Keratinocyte (primary cell): ENCODE data around the gene SRSF12. TPM values are rescaled to one million over a fixed set of nuclear protein-coding genes. Genes with fewer than 3 reads are reported as not detected.

Experiments
- DNase-seq: peaks from one replicate; pipeline ENCODE4 v3.0.0-alpha.2; 2011; ENCODE audit warnings: low read depth, missing footprints, low spot score
- FAIRE-seq: peaks from 2 replicates; lab custom pipeline; 2011; peaks lifted over from hg19 to GRCh38; lab: Jason Lieb, UNC
- H2AFZ ChIP-seq: 2 replicates; pipeline ENCODE4 v1.6.0; 2012; ENCODE audit warnings: low read length, control low read depth, inconsistent platforms; ENCODE audit not compliant: control insufficient read depth
- H3K27ac ChIP-seq: 2 replicates; pipeline ENCODE4 v1.5.1; 2011; ENCODE audit warnings: low read length; ENCODE audit not compliant: control insufficient read depth, insufficient read depth
- H3K27me3 ChIP-seq: 3 replicates; pipeline ENCODE4 v1.6.0; 2011; ENCODE audit warnings: low read length; ENCODE audit not compliant: control insufficient read depth, insufficient read depth; ENCODE audit errors: extremely low read depth
- H3K36me3 ChIP-seq, 2 experiments: 2 replicates in 1 of 2; 3 replicates in 1 of 2; pipeline ENCODE4 v1.5.1; 2011; ENCODE audit warnings: low read length in 2 of 2, mild to moderate bottlenecking in 1 of 2; ENCODE audit not compliant: control insufficient read depth in 2 of 2, insufficient read depth in 2 of 2; ENCODE audit errors: extremely low read depth in 1 of 2
- H3K4me1 ChIP-seq: 3 replicates; pipeline ENCODE4 v1.5.1; 2011; ENCODE audit warnings: low read length; ENCODE audit not compliant: control insufficient read depth, insufficient read depth; ENCODE audit errors: extremely low read depth
- H3K4me2 ChIP-seq: 3 replicates; pipeline ENCODE4 v1.6.0; 2011; ENCODE audit warnings: low read depth, low read length; ENCODE audit not compliant: control insufficient read depth, insufficient read depth; ENCODE audit errors: extremely low read depth
- H3K4me3 ChIP-seq, 3 experiments: fragments of 200-600 bp in 1 of 3; sonication (generic) in 1 of 3; 2 replicates in 2 of 3; 3 replicates in 1 of 3; pipeline ENCODE4 v1.5.1; 2011 to 2016; ENCODE audit warnings: low read length in 3 of 3, mild to moderate bottlenecking in 3 of 3, control low read depth in 2 of 3, inconsistent platforms in 1 of 3, low read depth in 1 of 3, mixed read lengths in 1 of 3, mixed run types in 1 of 3, moderate library complexity in 1 of 3; ENCODE audit not compliant: control insufficient read depth in 2 of 3, insufficient read depth in 2 of 3; ENCODE audit errors: extremely low read depth in 1 of 3
- H3K79me2 ChIP-seq: 2 replicates; pipeline ENCODE4 v1.6.0; 2012; ENCODE audit warnings: low read length; ENCODE audit not compliant: control insufficient read depth, insufficient read depth
- H3K9ac ChIP-seq: 3 replicates; pipeline ENCODE4 v1.6.0; 2011; ENCODE audit warnings: low read length; ENCODE audit not compliant: control insufficient read depth, insufficient read depth; ENCODE audit errors: extremely low read depth
- H3K9me1 ChIP-seq: 3 replicates; pipeline ENCODE4 v1.6.0; 2011; ENCODE audit warnings: low read length; ENCODE audit not compliant: control insufficient read depth, insufficient read depth; ENCODE audit errors: extremely low read depth
- H3K9me3 ChIP-seq: 2 replicates; pipeline ENCODE4 v1.5.1; 2012; ENCODE audit warnings: low read depth, low read length; ENCODE audit not compliant: control insufficient read depth
- H4K20me1 ChIP-seq: 3 replicates; pipeline ENCODE4 v1.6.0; 2011; ENCODE audit warnings: low read length; ENCODE audit not compliant: control insufficient read depth, insufficient read depth; ENCODE audit errors: extremely low read depth
- EZH2 ChIP-seq: IDR thresholded peaks from one replicate; pipeline ENCODE4 v1.6.1; 2012; ENCODE audit warnings: inconsistent platforms, mild to moderate bottlenecking, low read length, moderate library complexity
- dilution Hi-C: fragments of 300-500 bp; cut with MboI; formaldehyde crosslinking; loops from one replicate; pipeline ENCODE4 v1.7.0; 2020; ENCODE audit warnings: low sequenced_read_pairs; ENCODE audit not compliant: extremely low pct_ligation_motif_present
- polyA plus RNA-seq, 5 experiments: library from polyadenylated mRNA; depleted of rRNA in 3 of 5; stranded (reverse) in 3 of 5; stranded (forward) in 1 of 5; unstranded in 1 of 5; fragments of >200 nt; gene quantifications; 1 replicate in 1 of 5; 2 replicates in 3 of 5; 3 replicates in 1 of 5; pipeline versions ENCODE4 v1.2.1 to v1.2.3, GENCODE V29; 2011 to 2012; ENCODE audit warnings: missing spikeins in 2 of 5, low read depth in 1 of 5, low replicate concordance in 1 of 5
- TF ChIP-seq, protein P1 (sequence below), 3 experiments: IDR thresholded peaks in 1 of 3; conservative IDR thresholded peaks in 1 of 3; optimal IDR thresholded peaks in 1 of 3; 2 replicates in 2 of 3; 3 replicates in 1 of 3; pipeline versions ENCODE3 to v1.5.1; 2011; ENCODE audit warnings: low read length in 3 of 3, mild to moderate bottlenecking in 3 of 3, moderate library complexity in 2 of 3, control low read depth in 1 of 3, inconsistent platforms in 1 of 3; ENCODE audit not compliant: insufficient read depth in 2 of 3; ENCODE audit errors: extremely low read depth in 1 of 3

Gene SRSF12
- polyA plus RNA-seq, 1 donor (not counting 4 experiments of a cell fraction or from before 2014, with no cell fraction given) = 0.28 TPM

DNA sequence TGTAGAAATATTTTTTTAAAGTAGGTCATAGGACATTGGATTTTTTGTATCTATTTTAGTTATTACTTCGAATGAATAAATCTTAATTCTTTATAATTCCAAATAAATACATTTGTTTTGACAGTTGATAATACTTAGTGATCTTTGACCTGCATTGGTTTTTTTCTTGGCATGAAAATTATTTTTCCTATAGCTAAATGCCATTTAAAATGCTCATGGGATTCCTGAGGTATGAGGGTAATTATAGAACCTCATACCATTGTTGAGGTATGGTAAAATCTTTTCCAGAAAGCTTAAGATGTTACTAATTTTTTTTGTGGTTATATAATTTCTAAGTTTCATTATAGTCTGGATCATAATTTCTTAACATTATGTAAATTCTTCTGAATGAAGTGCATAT lies 36.3 kb upstream of the SRSF12 start:
- H3K79me2 ChIP-seq = no peaks in the 10 kb centered on the region
- no peak for FAIRE-seq

DNA sequence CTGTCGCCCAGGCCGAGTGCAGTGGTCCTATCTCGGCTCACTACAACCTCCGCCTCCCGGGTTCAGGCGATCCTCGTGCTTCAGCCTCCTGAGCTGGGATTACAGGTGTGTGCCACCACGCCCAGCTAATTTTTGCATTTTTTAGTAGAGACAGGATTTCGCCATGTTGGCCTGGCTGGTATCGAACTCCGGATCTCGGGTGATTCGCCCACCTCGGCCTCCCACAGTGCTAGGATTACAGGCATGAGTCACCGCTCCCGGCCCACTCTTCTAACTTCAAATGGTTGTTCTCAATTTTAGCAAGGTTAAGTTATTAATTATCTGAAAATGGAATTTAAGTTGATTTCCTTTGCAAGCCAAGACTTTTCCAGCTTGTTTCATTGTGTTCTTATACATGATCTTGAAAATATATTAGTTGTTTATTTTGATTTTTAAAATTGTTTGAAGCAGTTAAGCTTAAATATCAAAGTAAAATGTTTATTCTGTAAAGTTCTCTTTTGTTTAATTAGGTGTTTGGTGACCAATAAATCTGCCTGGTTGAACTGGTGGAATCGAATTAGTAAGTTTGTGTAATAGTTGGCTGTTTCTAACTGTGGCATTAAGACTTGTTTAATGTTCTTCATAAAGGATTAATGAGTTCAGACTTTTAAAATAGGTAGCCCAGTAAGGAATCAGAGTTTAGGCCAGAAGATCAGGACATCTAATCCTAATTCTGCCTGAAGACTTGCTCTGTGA lies 30.3 kb upstream of the SRSF12 start:
- dilution Hi-C loops = no loop called here
- no peaks in the 10 kb centered on the region for H3K9me3 ChIP-seq
- peaks cover 3% of the 10 kb centered on the region for H3K79me2 ChIP-seq
- no peak for DNase-seq
- no peaks in the 10 kb centered on the region for H4K20me1 ChIP-seq
- no peak overlapping the region for H3K9ac ChIP-seq
- H3K27me3 ChIP-seq = no peaks in the 10 kb centered on the region
- no peak overlapping the region for H3K27ac ChIP-seq
- no peaks in the 10 kb centered on the region for H3K36me3 ChIP-seq
- no peaks in the 10 kb centered on the region for H3K9me1 ChIP-seq
- H2AFZ ChIP-seq = no peak overlapping the region
- H3K4me1 ChIP-seq = no peaks in the 10 kb centered on the region
- H3K4me2 ChIP-seq = no peak overlapping the region
- no peak overlapping the region for H3K4me3 ChIP-seq
- TF ChIP-seq EZH2 = no peak
- TF ChIP-seq, protein P1, sequence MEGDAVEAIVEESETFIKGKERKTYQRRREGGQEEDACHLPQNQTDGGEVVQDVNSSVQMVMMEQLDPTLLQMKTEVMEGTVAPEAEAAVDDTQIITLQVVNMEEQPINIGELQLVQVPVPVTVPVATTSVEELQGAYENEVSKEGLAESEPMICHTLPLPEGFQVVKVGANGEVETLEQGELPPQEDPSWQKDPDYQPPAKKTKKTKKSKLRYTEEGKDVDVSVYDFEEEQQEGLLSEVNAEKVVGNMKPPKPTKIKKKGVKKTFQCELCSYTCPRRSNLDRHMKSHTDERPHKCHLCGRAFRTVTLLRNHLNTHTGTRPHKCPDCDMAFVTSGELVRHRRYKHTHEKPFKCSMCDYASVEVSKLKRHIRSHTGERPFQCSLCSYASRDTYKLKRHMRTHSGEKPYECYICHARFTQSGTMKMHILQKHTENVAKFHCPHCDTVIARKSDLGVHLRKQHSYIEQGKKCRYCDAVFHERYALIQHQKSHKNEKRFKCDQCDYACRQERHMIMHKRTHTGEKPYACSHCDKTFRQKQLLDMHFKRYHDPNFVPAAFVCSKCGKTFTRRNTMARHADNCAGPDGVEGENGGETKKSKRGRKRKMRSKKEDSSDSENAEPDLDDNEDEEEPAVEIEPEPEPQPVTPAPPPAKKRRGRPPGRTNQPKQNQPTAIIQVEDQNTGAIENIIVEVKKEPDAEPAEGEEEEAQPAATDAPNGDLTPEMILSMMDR (optimal IDR thresholded peaks at IDR 0.05 in 1 of 3, IDR thresholded peaks at IDR 0.05 in 1 of 3, conservative IDR thresholded peaks at IDR 0.05 in 1 of 3; ENCODE audit: extremely low read depth in 1 of 3, insufficient read depth in 2 of 3, low read length in 3 of 3) = no peak
- FAIRE-seq = no peak

More for the DNA sequence above, 36.3 kb upstream of the SRSF12 start:
- dilution Hi-C loops = no loop called here
- peaks cover 0 to 2% of the 10 kb centered on the region in 2 experiments for H3K36me3 ChIP-seq
- no peak overlapping the region for H3K4me2 ChIP-seq
- no peak overlapping the region for H3K27ac ChIP-seq
- no peak overlapping the region for H2AFZ ChIP-seq
- no peaks in the 10 kb centered on the region for H4K20me1 ChIP-seq
- no peaks in the 10 kb centered on the region for H3K27me3 ChIP-seq
- no peak overlapping the region for H3K4me3 ChIP-seq
- DNase-seq = no peak
- no peak overlapping the region for H3K9ac ChIP-seq
- TF ChIP-seq EZH2 = no peak
- TF ChIP-seq, protein P1 (optimal IDR thresholded peaks at IDR 0.05 in 1 of 3, IDR thresholded peaks at IDR 0.05 in 1 of 3, conservative IDR thresholded peaks at IDR 0.05 in 1 of 3; ENCODE audit: extremely low read depth in 1 of 3, insufficient read depth in 2 of 3, low read length in 3 of 3) = no peak
- H3K9me1 ChIP-seq = no peaks in the 10 kb centered on the region
- no peaks in the 10 kb centered on the region for H3K9me3 ChIP-seq
- H3K4me1 ChIP-seq = no peaks in the 10 kb centered on the region
